WTC11 (cell line): ENCODE results near the gene GPR61. TPM values are rescaled to one million over a fixed set of nuclear protein-coding genes. Genes with fewer than 3 reads are reported as not detected.

ENCODE experiments used
- ATAC-seq: fragments of 200-7000 bp; cut with Tn5 transposase; 2 replicates; pipeline ENCODE4 v1.10.0; 2021; ENCODE audit warnings: mild to moderate bottlenecking, moderate library complexity
- CTCF ChIA-PET: fragments of 300-600 bp; sonication (Branson Sonifier 250); formaldehyde crosslinking; loops from one replicate; lab custom pipeline; 2021; ENCODE audit warnings: antibody characterized with exemption; lab: Charles Lee
- POLR2A ChIA-PET: fragments of 350-600 bp; sonication (Branson Sonifier 250); formaldehyde crosslinking; loops from one replicate; lab custom pipeline; 2021; ENCODE audit warnings: antibody characterized with exemption; lab: Charles Lee
- DNase-seq: peaks from one replicate; pipeline ENCODE4 v3.0.0; 2021; ENCODE audit warnings: low spot score
- H3K27ac Mint-ChIP-seq: 2 replicates; pipeline ENCODE4 v1.8.0; 2021; ENCODE audit warnings: mixed read lengths
- H3K27me3 Mint-ChIP-seq: 2 replicates; pipeline ENCODE4 v1.8.0; 2021; ENCODE audit warnings: low read depth, mild to moderate bottlenecking, moderate library complexity, mixed read lengths
- H3K36me3 Mint-ChIP-seq: 2 replicates; pipeline ENCODE4 v1.8.0; 2021; ENCODE audit warnings: mixed read lengths
- H3K4me1 Mint-ChIP-seq: 2 replicates; pipeline ENCODE4 v1.8.0; 2022; ENCODE audit warnings: mixed read lengths
- H3K4me3 Mint-ChIP-seq: 2 replicates; pipeline ENCODE4 v1.8.0; 2021; ENCODE audit warnings: mild to moderate bottlenecking, moderate library complexity, mixed read lengths
- H3K9me3 Mint-ChIP-seq: 2 replicates; pipeline ENCODE4 v1.8.0; 2021; ENCODE audit warnings: mixed read lengths
- ATF1 ChIP-seq: sonication (generic); formaldehyde crosslinking; IDR thresholded peaks from 2 replicates; pipeline ENCODE4 v1.8.1; 2023; ENCODE audit warnings: mild to moderate bottlenecking, moderate library complexity, missing genetic modification reagents
- ATF3 ChIP-seq: sonication (generic); formaldehyde crosslinking; conservative IDR thresholded peaks from 2 replicates; pipeline ENCODE4 v1.8.1; 2022; ENCODE audit warnings: mild to moderate bottlenecking, missing genetic modification reagents
- ATF6 ChIP-seq: sonication (generic); formaldehyde crosslinking; IDR thresholded peaks from 2 replicates; pipeline ENCODE4 v1.8.1; 2023; ENCODE audit warnings: mild to moderate bottlenecking, missing genetic modification reagents
- CREB1 ChIP-seq: sonication (generic); formaldehyde crosslinking; IDR thresholded peaks from 2 replicates; pipeline ENCODE4 v1.8.0; 2023; ENCODE audit warnings: mild to moderate bottlenecking, missing genetic modification reagents
- E2F1 ChIP-seq: sonication (generic); formaldehyde crosslinking; IDR thresholded peaks from 2 replicates; pipeline ENCODE4 v1.8.0; 2022; ENCODE audit warnings: mild to moderate bottlenecking, missing genetic modification reagents
- EMX1 ChIP-seq: fragments of 250-450 bp; sonication (Bioruptor Pico); IDR thresholded peaks from 2 replicates; pipeline ENCODE4 v1.8.0; 2021; ENCODE audit warnings: mild to moderate bottlenecking
- GABPB1 ChIP-seq: sonication (generic); formaldehyde crosslinking; IDR thresholded peaks from 2 replicates; pipeline ENCODE4 v1.8.1; 2023; ENCODE audit warnings: mild to moderate bottlenecking, missing genetic modification reagents
- IRF2 ChIP-seq: sonication (generic); formaldehyde crosslinking; IDR thresholded peaks from 2 replicates; pipeline ENCODE4 v1.8.0; 2022; ENCODE audit warnings: low read depth, missing genetic modification reagents, borderline replicate concordance
- JAZF1 ChIP-seq: fragments of 250-450 bp; sonication (Bioruptor Pico); IDR thresholded peaks from 2 replicates; pipeline ENCODE4 v1.9.0; 2021; ENCODE audit warnings: moderate library complexity, mild to moderate bottlenecking, inconsistent platforms
- MLX ChIP-seq: sonication (generic); formaldehyde crosslinking; IDR thresholded peaks from 2 replicates; pipeline ENCODE4 v1.8.1; 2023; ENCODE audit warnings: mild to moderate bottlenecking, missing genetic modification reagents, moderate library complexity
- NR1H2 ChIP-seq: sonication (generic); formaldehyde crosslinking; IDR thresholded peaks from 2 replicates; pipeline ENCODE4 v1.9.0; 2021; ENCODE audit warnings: mild to moderate bottlenecking, moderate library complexity, missing genetic modification reagents
- NR2C2 ChIP-seq: sonication (generic); formaldehyde crosslinking; IDR thresholded peaks from 2 replicates; pipeline ENCODE4 v1.8.0; 2022; ENCODE audit warnings: mild to moderate bottlenecking, missing genetic modification reagents
- NR3C1 ChIP-seq: sonication (generic); formaldehyde crosslinking; conservative IDR thresholded peaks from 2 replicates; pipeline ENCODE4 v1.8.1; 2023; ENCODE audit warnings: low read depth, mild to moderate bottlenecking, missing genetic modification reagents
- PRRX2 ChIP-seq: fragments of 250-450 bp; sonication (Bioruptor Pico); IDR thresholded peaks from 2 replicates; pipeline ENCODE4 v1.8.0; 2021; ENCODE audit warnings: mild to moderate bottlenecking
- USF2 ChIP-seq: sonication (generic); formaldehyde crosslinking; IDR thresholded peaks from 2 replicates; pipeline ENCODE4 v1.8.1; 2023; ENCODE audit warnings: mild to moderate bottlenecking, missing genetic modification reagents, moderate library complexity
- ZNF281 ChIP-seq: sonication (generic); formaldehyde crosslinking; IDR thresholded peaks from 2 replicates; pipeline ENCODE4 v1.8.0; 2023; ENCODE audit warnings: mild to moderate bottlenecking, missing genetic modification reagents
- ZNF425 ChIP-seq: fragments of 250-450 bp; sonication (Bioruptor Pico); conservative IDR thresholded peaks from 2 replicates; pipeline ENCODE4 v1.9.0; 2021; ENCODE audit warnings: mild to moderate bottlenecking
- ZSCAN18 ChIP-seq: fragments of 250-450 bp; sonication (Bioruptor Pico); IDR thresholded peaks from 2 replicates; pipeline ENCODE4 v2.1.2; 2022; ENCODE audit warnings: mild to moderate bottlenecking, moderate library complexity
- total RNA-seq: library from RNA; stranded (reverse); gene quantifications from 3 replicates; pipeline ENCODE4 v1.2.3, GENCODE V29; 2021

Gene GPR61
- total RNA-seq, 1 experiment from 2014 or later = 0.42 TPM

GRCh38 chr1:109592916-109593315 is 53.2 kb downstream of the GPR61 start:
- Mint-ChIP-seq H3K27ac (no peak overlapping the region), H3K36me3 (peaks cover 26% of the 10 kb centered on the region), H3K27me3 (no peaks in the 10 kb centered on the region), H3K9me3 (no peaks in the 10 kb centered on the region), H3K4me1 (no peaks in the 10 kb centered on the region), H3K4me3 (no peak overlapping the region)
- ATAC-seq (no peak), DNase-seq (no peak)
- no peak for TF ChIP-seq ATF6 (CRISPR knock-in tag)
- TF ChIP-seq CREB1 (CRISPR knock-in tag) = no peak
- TF ChIP-seq USF2 = no peak
- TF ChIP-seq ATF3 (CRISPR knock-in tag) = no peak
- TF ChIP-seq ATF1 (CRISPR knock-in tag) = no peak
- TF ChIP-seq MLX (CRISPR knock-in tag) = no peak
- CTCF ChIA-PET = interaction anchor here (0.6 kb wide), 1 partner anchor 47 kb away, joined by 3 read pairs; no protein-coding TSS in a partner anchor
- POLR2A ChIA-PET = no interaction called here

GRCh38 chr1:109595531-109595930 is 55.9 kb downstream of the GPR61 start:
- CTCF ChIA-PET = interaction anchor here (0.8 kb wide), 1 partner anchor 44 kb away, joined by 3 read pairs; no protein-coding TSS in a partner anchor
- Mint-ChIP-seq H3K27me3 (no peaks in the 10 kb centered on the region), H3K36me3 (peaks cover 16% of the 10 kb centered on the region), H3K9me3 (no peaks in the 10 kb centered on the region), H3K4me3 (no peak overlapping the region), H3K4me1 (0 out of 2 replicates have a peak, but pooled peaks cover 3% of the 10 kb centered on the region), H3K27ac (no peak overlapping the region)
- no peak for DNase-seq
- no peak for ATAC-seq
- TF ChIP-seq ZSCAN18 (CRISPR knock-in tag) (no peak), NR2C2 (CRISPR knock-in tag) (no peak), IRF2 (CRISPR knock-in tag) (no peak), ZNF281 (CRISPR knock-in tag) (no peak), PRRX2 (no peak), JAZF1 (CRISPR knock-in tag) (no peak), NR3C1 (CRISPR knock-in tag) (no peak), GABPB1 (CRISPR knock-in tag) (no peak), ZNF425 (no peak), EMX1 (no peak), E2F1 (CRISPR knock-in tag) (no peak), NR1H2 (no peak)
- POLR2A ChIA-PET = no interaction called here
